SK-N-SH (cell line): ENCODE data around the gene PDE11A. TPM values are rescaled to one million over a fixed set of nuclear protein-coding genes. Genes with fewer than 3 reads are reported as not detected.
A peak's percentile ranks its signal among the peaks of the same experiment; 100 is the strongest.

Experiments used
- CTCF ChIA-PET: fragments of 300-600, 350-600 bp; formaldehyde crosslinking; extraction: SDS; loops from one replicate; lab custom pipeline; 2021; lab: Yijun Ruan, JAX
- POLR2A ChIA-PET: fragments of 350-600 bp; sonication (Branson Sonifier 250); formaldehyde crosslinking; extraction: SDS; loops from one replicate; lab custom pipeline; 2020; ENCODE audit warnings: antibody characterized with exemption, inconsistent platforms; lab: Yijun Ruan, JAX
- DNase-seq: peaks from one replicate; pipeline ENCODE4 v3.0.0; 2012
- H2AFZ ChIP-seq: fragments of 200-600 bp; sonication (generic); 2 replicates; pipeline ENCODE4 v1.8.1; 2016; ENCODE audit warnings: antibody characterized with exemption, mild to moderate bottlenecking, low read depth
- H3F3A ChIP-seq: fragments of 200-600 bp; sonication (generic); replicated peaks from 2 replicates; pipeline ENCODE3; 2016; ENCODE audit warnings: antibody characterized with exemption, mild to moderate bottlenecking; ENCODE audit not compliant: insufficient read depth
- H3K27ac ChIP-seq, 2 experiments: fragments of 200-500 bp in 1 of 2; fragments of 200-600 bp in 1 of 2; sonication (Bioruptor generic) in 1 of 2; sonication (generic), shearing (Covaris generic) in 1 of 2; 2 replicates each; pipeline versions ENCODE4 v1.5.1 to v1.6.1; 2014 to 2016; ENCODE audit warnings: low read depth in 2 of 2, inconsistent platforms in 1 of 2, low read length in 1 of 2, mild to moderate bottlenecking in 1 of 2, mixed read lengths in 1 of 2
- H3K27me3 ChIP-seq: fragments of 200-600 bp; sonication (generic), shearing (Covaris generic); 2 replicates; pipeline ENCODE4 v1.6.1; 2016; ENCODE audit warnings: mixed run types; ENCODE audit not compliant: insufficient read depth
- H3K36me3 ChIP-seq, 2 experiments: fragments of 200-500 bp in 1 of 2; fragments of 200-600 bp in 1 of 2; sonication (Bioruptor generic) in 1 of 2; sonication (generic) in 1 of 2; replicated peaks in 1 of 2; 2 replicates each; pipeline versions ENCODE3 to v1.5.1; 2014 to 2016; ENCODE audit warnings: low read length in 1 of 2, mild to moderate bottlenecking in 1 of 2; ENCODE audit not compliant: insufficient read depth in 2 of 2, control insufficient read depth in 1 of 2
- H3K4me1 ChIP-seq, 2 experiments: fragments of 200-500 bp in 1 of 2; fragments of 200-600 bp in 1 of 2; sonication (Bioruptor generic) in 1 of 2; sonication (generic), shearing (Covaris generic) in 1 of 2; 2 replicates each; pipeline versions ENCODE4 v1.5.1 to v1.6.1; 2014 to 2016; ENCODE audit warnings: low read depth in 1 of 2, low read length in 1 of 2, mixed run types in 1 of 2; ENCODE audit not compliant: insufficient read depth in 2 of 2, control insufficient read depth in 1 of 2
- H3K4me2 ChIP-seq: fragments of 200-600 bp; sonication (generic), shearing (Covaris generic); 2 replicates; pipeline ENCODE4 v1.6.1; 2017; ENCODE audit warnings: mixed run types
- H3K4me3 ChIP-seq, 2 experiments: fragments of 200-500 bp in 1 of 2; fragments of 200-600 bp in 1 of 2; sonication (Bioruptor generic) in 1 of 2; sonication (generic), shearing (Covaris generic) in 1 of 2; 2 replicates each; pipeline versions ENCODE4 v1.5.1 to v1.8.1; 2014 to 2016; ENCODE audit warnings: low read depth in 2 of 2, inconsistent platforms in 1 of 2, low read length in 1 of 2, mild to moderate bottlenecking in 1 of 2, mixed read lengths in 1 of 2, moderate library complexity in 1 of 2
- H3K79me2 ChIP-seq: fragments of 200-600 bp; sonication (generic); 2 replicates; pipeline ENCODE4 v1.8.1; 2017; ENCODE audit warnings: mild to moderate bottlenecking; ENCODE audit not compliant: insufficient read depth
- H3K9ac ChIP-seq: fragments of 200-600 bp; sonication (generic); 2 replicates; pipeline ENCODE4 v1.6.1; 2017; ENCODE audit warnings: mixed run types
- H3K9me2 ChIP-seq: fragments of 200-600 bp; sonication (generic); 2 replicates; pipeline ENCODE4 v1.6.1; 2017; ENCODE audit warnings: mixed run types
- H3K9me3 ChIP-seq: fragments of 200-600 bp; sonication (generic); 2 replicates; pipeline ENCODE4 v1.6.1; 2017; ENCODE audit warnings: mixed run types, mild to moderate bottlenecking, moderate library complexity
- H4K20me1 ChIP-seq: fragments of 200-600 bp; sonication (generic); 2 replicates; pipeline ENCODE4 v1.6.1; 2017; ENCODE audit warnings: mild to moderate bottlenecking, mixed run types; ENCODE audit not compliant: insufficient read depth
- FOSL2 ChIP-seq: IDR thresholded peaks from 2 replicates; pipeline ENCODE4 v1.4.0; 2012; ENCODE audit warnings: low read depth, mild to moderate bottlenecking, moderate library complexity, borderline replicate concordance
- MEF2A ChIP-seq: IDR thresholded peaks from 2 replicates; pipeline ENCODE4 v1.4.0; 2012; ENCODE audit warnings: low read depth, borderline replicate concordance
- NRF1 ChIP-seq: IDR thresholded peaks from 2 replicates; pipeline ENCODE4 v1.6.1; 2012; ENCODE audit warnings: low read depth, mild to moderate bottlenecking, low read length
- RAD21 ChIP-seq: IDR thresholded peaks from 2 replicates; pipeline ENCODE4 v1.6.1; 2012; ENCODE audit warnings: mild to moderate bottlenecking, low read length
- RCOR1 ChIP-seq: fragments of 150-350 bp; IDR thresholded peaks from 2 replicates; pipeline ENCODE4 v1.6.1; 2017; ENCODE audit warnings: antibody characterized with exemption, low read length
- TCF12 ChIP-seq: IDR thresholded peaks from 2 replicates; pipeline ENCODE4 v1.4.0; 2012
- ZBTB33 ChIP-seq: IDR thresholded peaks from 2 replicates; pipeline ENCODE4 v1.4.0; 2012; ENCODE audit warnings: low read depth, borderline replicate concordance
- WGBS: methylation state at CpG from one replicate; pipeline ENCODE4 v1.1.6; 2017; ENCODE audit warnings: low lambda C conversion rate; 5-methylcytosine and 5-hydroxymethylcytosine counted together
- polyA plus RNA-seq, 3 experiments: library from polyadenylated mRNA; depleted of rRNA; stranded (reverse); fragments of >200 nt; gene quantifications; 2 replicates each; pipeline ENCODE4 v1.2.3, GENCODE V29; 2012
- TF ChIP-seq, protein P1 (sequence below): IDR thresholded peaks from 2 replicates; pipeline ENCODE4 v1.4.0; 2012; ENCODE audit warnings: low read depth, borderline replicate concordance

Gene PDE11A
- polyA plus RNA-seq, 1 of the 3 experiments (the other 2 are of a cell fraction), result 0.10 TPM

DNA sequence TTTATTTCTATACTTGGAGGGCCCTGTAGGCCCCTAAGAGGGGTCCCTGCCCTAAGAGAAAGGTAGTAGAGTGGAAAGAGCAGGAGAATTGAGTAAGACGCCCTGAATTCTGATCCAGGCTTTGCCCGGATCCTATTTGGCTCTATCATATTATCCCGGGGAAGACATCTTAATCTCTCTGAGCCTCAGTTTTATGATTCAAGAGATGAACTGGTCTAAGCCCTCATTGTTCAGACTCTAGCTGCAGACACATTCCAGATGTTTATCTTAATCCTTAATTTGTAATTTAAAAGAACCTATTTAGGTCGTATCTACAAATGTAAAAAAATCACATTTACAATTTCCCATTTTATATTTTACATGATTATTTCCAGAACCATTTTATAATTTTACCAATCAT, 459.9 kb downstream of the PDE11A start:
- POLR2A ChIA-PET, result no interaction called here
- no peaks in the 10 kb centered on the region for H3K9me3 ChIP-seq
- no peaks in the 10 kb centered on the region for H3K27me3 ChIP-seq
- CTCF ChIA-PET, result interaction anchor here (2.5 to 4.8 kb wide), 2 partner anchors 8 to 123 kb away, joined by 10 to 21 read pairs; no protein-coding TSS in a partner anchor
- no peaks in the 10 kb centered on the region for H3K9me2 ChIP-seq
- 80% methylated on average over 4 of the region's 4 CpGs for WGBS
- no peaks in the 10 kb centered on the region for H3K79me2 ChIP-seq
- no peaks in the 10 kb centered on the region for H3K36me3 ChIP-seq
- peak overlapping the region in 1 of 2 experiments; percentile 28; a peak in 1 of 4 replicates for H3K27ac ChIP-seq
- no peak overlapping the region for H3K9ac ChIP-seq
- TF ChIP-seq RCOR1 (no peak), NRF1 (no peak), FOSL2 (no peak)
- TF ChIP-seq, protein P1, sequence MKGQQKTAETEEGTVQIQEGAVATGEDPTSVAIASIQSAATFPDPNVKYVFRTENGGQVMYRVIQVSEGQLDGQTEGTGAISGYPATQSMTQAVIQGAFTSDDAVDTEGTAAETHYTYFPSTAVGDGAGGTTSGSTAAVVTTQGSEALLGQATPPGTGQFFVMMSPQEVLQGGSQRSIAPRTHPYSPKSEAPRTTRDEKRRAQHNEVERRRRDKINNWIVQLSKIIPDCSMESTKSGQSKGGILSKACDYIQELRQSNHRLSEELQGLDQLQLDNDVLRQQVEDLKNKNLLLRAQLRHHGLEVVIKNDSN, result no peak
- TF ChIP-seq, all 33 proteins: peak for 0
- Histone ChIP-seq H3K4me1 (peaks cover 0 to 12% of the 10 kb centered on the region in 2 experiments; a peak in 3 of 4 replicates), H3F3A (no peaks in the 10 kb centered on the region), H3K4me3 (no peak overlapping the region), H4K20me1 (no peaks in the 10 kb centered on the region), H3K4me2 (no peak overlapping the region), H2AFZ (no peak overlapping the region)
- DNase-seq, result no peak

DNA sequence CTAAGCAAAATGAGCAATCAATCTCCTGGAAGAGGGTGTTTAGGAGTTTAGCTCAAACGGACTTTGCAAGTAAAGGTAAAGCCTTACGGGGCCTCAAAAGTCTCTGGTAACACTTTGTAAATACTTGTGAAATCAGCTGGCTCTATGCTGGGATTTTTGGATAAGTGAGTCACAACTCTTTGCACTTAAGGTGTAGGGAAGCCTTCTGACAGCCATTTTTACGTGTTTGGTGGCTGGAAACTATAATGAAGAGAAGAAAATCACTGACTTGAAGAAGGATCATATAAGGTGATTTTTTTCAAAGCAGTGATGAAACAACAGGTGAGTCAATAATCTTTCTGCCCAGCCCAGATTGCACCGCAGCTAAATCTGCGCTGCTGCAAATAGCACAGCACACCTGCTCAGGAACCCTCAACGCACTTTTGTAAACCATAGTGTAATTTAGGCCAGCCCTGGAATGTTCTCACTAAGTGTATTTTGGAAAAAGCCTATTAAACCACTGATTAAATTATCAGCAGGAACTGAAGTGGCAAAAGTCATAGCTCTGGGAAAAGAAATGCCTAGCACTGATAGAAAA, 461.2 kb downstream of the PDE11A start:
- H3K27ac ChIP-seq, result no peak overlapping the region
- TF ChIP-seq NRF1, result no peak
- no peak for TF ChIP-seq MEF2A
- no peak for TF ChIP-seq ZBTB33
- no peak for TF ChIP-seq RAD21
- TF ChIP-seq TCF12, result no peak
- 80% methylated on average over 6 of the region's 6 CpGs for WGBS
- H3K9me2 ChIP-seq, result no peaks in the 10 kb centered on the region
- H3K9me3 ChIP-seq, result no peaks in the 10 kb centered on the region
- no peaks in the 10 kb centered on the region for H3K27me3 ChIP-seq
- no peaks in the 10 kb centered on the region for H3F3A ChIP-seq
- H3K4me1 ChIP-seq, result peaks cover 0 to 11% of the 10 kb centered on the region in 2 experiments; a peak in 3 of 4 replicates
- no peaks in the 10 kb centered on the region for H3K36me3 ChIP-seq
- CTCF ChIA-PET, result interaction anchor here (1.1 to 4.8 kb wide), 3 partner anchors 9 to 121 kb away, joined by 3 to 21 read pairs (median 7); no protein-coding TSS in a partner anchor
- no peaks in the 10 kb centered on the region for H3K79me2 ChIP-seq
- H4K20me1 ChIP-seq, result no peaks in the 10 kb centered on the region
- no peak overlapping the region for H2AFZ ChIP-seq
- no peak overlapping the region for H3K4me2 ChIP-seq
- DNase-seq, result no peak
- POLR2A ChIA-PET, result interaction anchor here (0.6 kb wide), 1 partner anchor 399 kb away, joined by 3 read pairs; the partner anchor contains the start of gene HNRNPA3
- no peak overlapping the region for H3K9ac ChIP-seq
- H3K4me3 ChIP-seq, result no peak overlapping the region
